ENCODE measurements around the gene ASTN2. TPM values are rescaled to one million over a fixed set of nuclear protein-coding genes. Genes with fewer than 3 reads are reported as not detected.
"Not testable (repeated sequence)": the region's sequence is repeated elsewhere in the genome, so short reads cannot be mapped to it uniquely, and the experiment has no call there.

The ASTN2 gene
- total RNA-seq, 2 donors from 2014 or later: 3.7 to 4.8 TPM

DNA sequence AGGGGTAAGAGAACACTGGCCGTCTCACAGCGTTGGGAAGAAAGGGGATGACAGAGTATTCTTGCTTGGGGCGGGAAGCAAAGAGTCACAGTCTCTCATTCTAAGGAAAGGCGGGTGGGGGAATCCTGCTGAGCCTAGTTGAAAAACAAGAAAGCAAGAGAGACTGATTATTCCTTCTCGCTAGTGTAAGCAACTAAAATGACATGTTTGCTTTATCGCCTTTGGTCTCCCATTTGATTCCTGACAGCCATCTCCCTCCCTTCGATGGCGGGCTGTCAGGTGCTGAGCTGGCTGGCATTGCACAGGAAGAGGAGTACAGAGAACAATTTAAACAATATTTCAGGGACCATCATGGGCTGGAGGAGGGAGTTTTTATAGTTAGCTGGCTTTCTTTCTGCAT is 331.3 kb downstream of the ASTN2 start:
- ATAC-seq (no peak), DNase-seq (no peak)
- no peaks in the 10 kb centered on the region for H3K36me3 Mint-ChIP-seq (ENCODE audit: low read depth)
- no peak overlapping the region for H3K4me3 Mint-ChIP-seq
- H3K4me1 Mint-ChIP-seq: no peaks in the 10 kb centered on the region
- no peak overlapping the region for H3K27ac Mint-ChIP-seq
- no peaks in the 10 kb centered on the region for H3K27me3 Mint-ChIP-seq
- H3K9me3 ChIP-seq (ENCODE audit: control insufficient read depth, low read length, poor library complexity, severe bottlenecking): no peaks in the 10 kb centered on the region

DNA sequence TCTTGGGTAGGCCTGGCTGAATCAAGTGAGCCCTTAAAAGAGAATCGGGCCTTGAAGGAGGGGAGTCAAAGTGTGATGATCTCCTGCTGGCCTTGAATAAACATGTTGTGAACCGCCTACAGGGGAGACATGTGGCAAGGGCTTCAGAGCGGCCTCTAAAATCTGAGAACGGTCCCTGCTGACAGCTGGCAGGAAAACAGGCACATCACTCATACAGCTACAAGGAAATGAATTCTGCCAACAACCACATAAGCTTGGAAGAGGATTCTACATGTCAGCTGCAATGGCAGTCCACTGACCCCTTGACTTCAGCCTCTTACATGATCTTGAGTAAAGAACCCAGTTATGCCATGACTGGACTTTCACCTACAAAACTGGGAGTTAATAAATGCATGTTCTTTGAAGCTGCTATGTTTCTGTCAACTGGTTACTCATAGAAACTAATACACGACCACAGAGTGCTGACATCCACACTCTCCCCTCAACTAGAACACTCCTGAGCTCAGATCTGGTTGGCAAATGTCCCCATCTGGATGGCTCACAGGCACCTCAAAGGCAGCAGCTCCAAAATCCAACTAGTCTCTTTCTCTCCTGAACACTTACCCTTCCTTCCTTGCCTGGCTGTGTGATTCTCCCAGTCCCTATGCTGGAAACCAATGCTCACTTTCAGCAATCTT is 333.1 kb downstream of the ASTN2 start:
- no peak overlapping the region for H3K27ac Mint-ChIP-seq
- no peaks in the 10 kb centered on the region for H3K9me3 ChIP-seq (ENCODE audit: control insufficient read depth, low read length, poor library complexity, severe bottlenecking)
- DNase-seq (no peak), ATAC-seq (no peak)
- no peaks in the 10 kb centered on the region for H3K36me3 Mint-ChIP-seq (ENCODE audit: low read depth)
- no peak overlapping the region for H3K4me3 Mint-ChIP-seq
- no peaks in the 10 kb centered on the region for H3K4me1 Mint-ChIP-seq
- no peaks in the 10 kb centered on the region for H3K27me3 Mint-ChIP-seq

DNA sequence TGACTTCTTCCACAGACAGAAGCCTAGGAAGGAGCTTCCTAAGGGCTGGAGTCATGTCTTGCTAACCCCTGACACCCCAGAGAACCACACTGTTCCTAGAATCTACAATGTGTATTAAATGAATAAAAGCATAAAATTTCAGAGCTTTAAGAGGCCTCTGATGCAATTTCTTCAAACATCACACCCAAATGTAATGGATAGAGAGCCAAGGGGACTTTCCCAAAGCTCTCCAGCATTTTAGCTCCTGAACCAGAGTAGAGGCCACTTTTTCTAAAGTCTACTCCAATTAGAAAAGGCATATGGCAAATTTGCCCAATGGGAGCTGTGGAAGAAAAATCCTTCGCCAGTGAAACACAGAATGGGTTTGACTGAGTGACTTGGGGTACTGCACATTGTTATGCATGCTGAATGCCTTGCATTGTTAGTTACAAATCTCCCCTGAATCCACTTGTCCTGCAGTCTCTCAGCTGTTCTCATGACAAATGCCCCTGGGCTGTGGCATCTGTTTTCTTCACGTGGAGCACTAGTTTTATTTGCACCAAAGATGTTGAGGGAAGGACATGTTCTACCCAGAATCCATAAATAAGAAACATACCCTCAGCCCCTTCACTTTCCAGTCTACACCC is 334.0 kb downstream of the ASTN2 start:
- Mint-ChIP-seq H3K27me3 (no peaks in the 10 kb centered on the region), H3K4me3 (no peak overlapping the region), H3K36me3 (ENCODE audit: low read depth) (no peaks in the 10 kb centered on the region), H3K27ac (no peak overlapping the region), H3K4me1 (no peaks in the 10 kb centered on the region)
- no peak for DNase-seq
- no peak for ATAC-seq
- no peaks in the 10 kb centered on the region for H3K9me3 ChIP-seq (ENCODE audit: control insufficient read depth, low read length, poor library complexity, severe bottlenecking)

DNA sequence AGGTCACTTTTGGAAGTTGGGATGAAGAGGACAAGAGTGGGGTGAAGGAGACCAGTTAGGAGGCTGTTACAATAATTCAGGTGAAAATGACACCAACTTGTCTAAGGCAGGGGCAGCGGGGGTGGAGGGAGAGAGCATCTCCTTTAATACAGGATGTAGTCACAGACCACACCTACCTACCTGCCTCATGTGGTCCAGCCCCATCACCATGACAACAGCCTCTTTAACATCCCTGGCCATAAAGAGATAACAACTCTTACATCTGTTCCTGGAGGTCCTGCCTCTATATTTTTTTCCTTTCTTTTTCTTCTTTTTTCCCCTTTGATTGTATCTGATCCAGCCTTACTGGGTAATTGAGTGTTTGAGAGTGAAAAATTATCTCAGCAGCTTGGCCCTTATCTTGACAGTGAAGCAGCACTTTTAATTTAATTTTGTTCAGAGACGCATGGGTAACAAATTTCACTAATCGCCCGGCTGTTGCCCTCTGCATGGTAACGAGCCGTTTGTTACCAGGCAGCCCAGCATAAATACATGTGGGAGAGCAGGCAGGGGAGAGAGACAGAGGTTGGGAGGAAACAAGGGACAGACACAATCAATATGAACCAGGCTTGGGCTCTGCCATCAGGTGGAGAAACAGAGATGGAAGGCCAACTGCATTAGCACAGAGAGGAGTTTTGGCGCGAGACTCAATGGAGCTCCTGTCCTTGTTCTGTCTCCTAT is 338.1 kb downstream of the ASTN2 start:
- ATAC-seq: no peak
- DNase-seq: no peak
- H3K27me3 Mint-ChIP-seq: no peaks in the 10 kb centered on the region
- H3K4me1 Mint-ChIP-seq: no peaks in the 10 kb centered on the region
- no peak overlapping the region for H3K4me3 Mint-ChIP-seq
- no peak overlapping the region for H3K27ac Mint-ChIP-seq
- no peaks in the 10 kb centered on the region for H3K9me3 ChIP-seq (ENCODE audit: control insufficient read depth, low read length, poor library complexity, severe bottlenecking)
- no peaks in the 10 kb centered on the region for H3K36me3 Mint-ChIP-seq (ENCODE audit: low read depth)

DNA sequence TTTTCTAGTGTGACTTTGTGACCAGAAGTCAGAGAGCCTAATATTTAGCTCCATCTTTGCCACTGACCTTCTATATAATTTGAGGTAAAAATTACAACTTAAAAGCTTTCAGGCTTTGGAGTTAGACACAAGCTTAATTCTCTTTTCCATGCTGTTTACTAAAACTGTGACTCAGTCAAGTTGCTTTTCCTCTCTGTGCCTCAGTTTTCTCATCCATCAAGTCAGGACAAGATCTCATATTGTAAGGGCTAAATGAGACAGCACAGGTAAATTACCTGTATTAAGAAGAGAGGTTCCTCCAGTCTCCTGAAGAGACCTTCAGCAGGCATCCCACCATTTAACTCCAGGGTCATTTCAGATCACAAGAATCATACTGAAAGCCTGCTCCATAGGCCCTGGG is 339.2 kb downstream of the ASTN2 start:
- no peaks in the 10 kb centered on the region for H3K9me3 ChIP-seq (ENCODE audit: control insufficient read depth, low read length, poor library complexity, severe bottlenecking)
- ATAC-seq (no peak), DNase-seq (no peak)
- no peak overlapping the region for H3K4me3 Mint-ChIP-seq
- no peaks in the 10 kb centered on the region for H3K27me3 Mint-ChIP-seq
- no peaks in the 10 kb centered on the region for H3K4me1 Mint-ChIP-seq
- H3K27ac Mint-ChIP-seq: no peak overlapping the region
- no peaks in the 10 kb centered on the region for H3K36me3 Mint-ChIP-seq (ENCODE audit: low read depth)

DNA sequence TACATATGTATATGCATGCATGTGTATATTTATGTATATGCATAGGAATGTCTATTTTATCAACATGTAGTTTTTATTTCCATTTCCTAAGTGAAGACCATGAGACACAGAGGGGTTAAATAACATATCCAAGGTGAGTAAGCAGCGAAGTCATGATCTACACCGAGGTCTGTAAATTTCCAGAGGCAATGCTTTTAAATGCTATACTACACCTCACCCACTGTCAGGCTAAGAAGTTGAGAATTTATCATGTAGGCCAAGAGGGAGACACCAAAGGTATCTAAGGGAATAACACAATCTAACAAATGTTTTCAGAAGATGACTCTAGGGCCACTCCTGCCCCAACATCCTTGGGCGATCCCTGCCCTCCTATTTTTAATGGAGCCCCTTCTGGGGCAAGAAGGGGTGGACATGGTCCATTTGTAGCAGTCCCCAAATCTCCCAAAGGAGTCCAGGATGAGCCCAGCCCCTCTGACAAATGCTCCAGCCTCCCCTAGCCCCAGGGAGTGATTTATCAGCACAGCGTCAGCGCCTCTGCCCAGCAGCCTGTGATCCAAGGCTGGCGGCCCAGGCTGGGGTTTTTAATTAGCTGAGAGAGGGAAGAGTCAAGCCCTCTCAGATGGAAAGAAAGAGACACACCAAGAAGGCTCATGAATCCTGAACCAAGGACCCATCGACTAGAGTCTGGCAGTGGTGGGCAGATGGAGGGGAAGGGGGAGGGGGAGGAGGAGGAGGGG is 339.9 kb downstream of the ASTN2 start:
- Mint-ChIP-seq H3K36me3 (ENCODE audit: low read depth) (no peaks in the 10 kb centered on the region), H3K27me3 (no peaks in the 10 kb centered on the region), H3K4me1 (no peaks in the 10 kb centered on the region), H3K4me3 (no peak overlapping the region), H3K27ac (no peak overlapping the region)
- ATAC-seq (no peak), DNase-seq (no peak)
- H3K9me3 ChIP-seq (ENCODE audit: control insufficient read depth, low read length, poor library complexity, severe bottlenecking): no peaks in the 10 kb centered on the region

DNA sequence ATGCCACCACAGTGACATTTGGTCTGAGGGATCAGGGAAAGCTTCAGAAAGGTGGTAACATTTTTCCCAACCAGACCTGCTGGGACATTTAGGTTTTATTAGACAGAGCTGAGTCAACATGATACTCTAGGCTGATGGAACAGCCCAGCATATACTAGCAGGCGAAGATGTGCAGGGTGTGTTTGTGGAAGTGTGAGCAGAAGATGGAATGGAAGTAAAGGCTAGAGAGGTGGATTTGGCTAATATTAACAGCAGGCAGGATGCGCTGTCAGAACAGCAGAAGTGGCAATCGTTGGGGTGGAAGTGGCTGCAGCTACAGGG is 340.6 kb downstream of the ASTN2 start:
- DNase-seq: no peak
- ATAC-seq: no peak
- H3K4me3 Mint-ChIP-seq: no peak overlapping the region
- H3K27ac Mint-ChIP-seq: no peak overlapping the region
- no peaks in the 10 kb centered on the region for H3K36me3 Mint-ChIP-seq (ENCODE audit: low read depth)
- H3K27me3 Mint-ChIP-seq: no peaks in the 10 kb centered on the region
- H3K4me1 Mint-ChIP-seq: no peaks in the 10 kb centered on the region
- no peaks in the 10 kb centered on the region for H3K9me3 ChIP-seq (ENCODE audit: control insufficient read depth, low read length, poor library complexity, severe bottlenecking)

DNA sequence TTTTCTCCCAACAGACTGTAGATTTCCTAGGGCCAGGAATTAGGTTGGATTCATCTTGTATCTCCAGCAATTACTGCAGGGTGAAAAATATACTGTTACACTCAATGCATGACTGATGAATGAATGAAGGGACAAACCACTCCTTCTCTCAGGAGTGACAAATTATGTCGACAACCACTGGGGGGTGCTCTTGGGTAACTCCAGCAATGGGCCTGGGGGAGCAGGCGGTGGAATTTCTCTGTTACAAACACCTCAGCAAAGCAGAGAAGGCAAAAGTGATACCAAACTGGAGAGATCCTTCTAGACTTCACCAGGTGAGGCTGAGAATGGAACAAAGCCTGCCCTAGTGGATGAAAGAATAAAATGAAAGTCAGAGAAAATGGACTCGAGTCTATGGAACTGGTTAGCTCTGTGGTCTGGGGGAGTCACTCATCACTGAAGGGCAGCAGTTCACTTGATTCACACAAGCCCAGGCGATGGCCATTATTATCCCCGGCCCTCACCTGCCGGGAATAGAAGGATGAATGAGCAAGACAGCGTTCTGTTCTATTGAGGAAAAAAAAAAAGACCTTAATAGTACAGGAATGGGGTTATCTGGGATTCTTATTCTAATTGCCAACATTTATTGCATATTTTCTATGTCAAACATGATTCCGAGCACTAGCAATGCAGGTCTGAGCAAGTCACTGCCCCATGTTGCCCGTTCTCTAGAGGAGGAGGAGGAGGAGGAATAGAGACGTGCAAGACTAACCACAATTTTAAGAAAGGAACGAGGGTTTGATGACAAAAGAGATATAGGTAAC is 341.1 kb downstream of the ASTN2 start:
- H3K27ac Mint-ChIP-seq: no peak overlapping the region
- H3K36me3 Mint-ChIP-seq (ENCODE audit: low read depth): no peaks in the 10 kb centered on the region
- ATAC-seq (no peak), DNase-seq (no peak)
- no peaks in the 10 kb centered on the region for H3K4me1 Mint-ChIP-seq
- H3K4me3 Mint-ChIP-seq: no peak overlapping the region
- no peaks in the 10 kb centered on the region for H3K9me3 ChIP-seq (ENCODE audit: control insufficient read depth, low read length, poor library complexity, severe bottlenecking)
- no peaks in the 10 kb centered on the region for H3K27me3 Mint-ChIP-seq

DNA sequence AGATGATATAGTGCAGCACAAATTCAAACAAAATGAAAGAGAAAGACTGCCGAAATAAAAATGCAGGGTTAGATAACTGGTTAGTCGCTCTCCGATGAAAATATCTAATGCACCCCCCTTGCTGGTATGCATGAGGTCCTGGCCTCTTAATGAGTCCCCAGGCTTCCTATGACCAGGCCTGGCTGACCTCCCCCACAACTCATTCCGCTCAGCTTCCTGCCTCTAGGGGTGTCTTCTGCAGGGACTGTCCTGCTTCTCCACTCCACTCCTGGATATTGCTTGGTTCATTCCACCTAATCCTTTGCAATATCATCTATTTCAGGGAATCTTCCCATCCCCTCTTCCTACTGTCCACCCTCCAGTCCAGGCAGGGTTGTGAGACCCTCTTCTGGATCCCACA is 341.8 kb downstream of the ASTN2 start:
- H3K4me3 Mint-ChIP-seq: no peak overlapping the region
- H3K4me1 Mint-ChIP-seq: no peaks in the 10 kb centered on the region
- no peak overlapping the region for H3K27ac Mint-ChIP-seq
- no peaks in the 10 kb centered on the region for H3K9me3 ChIP-seq (ENCODE audit: control insufficient read depth, low read length, poor library complexity, severe bottlenecking)
- no peak for ATAC-seq
- no peaks in the 10 kb centered on the region for H3K27me3 Mint-ChIP-seq
- no peak for DNase-seq
- H3K36me3 Mint-ChIP-seq (ENCODE audit: low read depth): no peaks in the 10 kb centered on the region

DNA sequence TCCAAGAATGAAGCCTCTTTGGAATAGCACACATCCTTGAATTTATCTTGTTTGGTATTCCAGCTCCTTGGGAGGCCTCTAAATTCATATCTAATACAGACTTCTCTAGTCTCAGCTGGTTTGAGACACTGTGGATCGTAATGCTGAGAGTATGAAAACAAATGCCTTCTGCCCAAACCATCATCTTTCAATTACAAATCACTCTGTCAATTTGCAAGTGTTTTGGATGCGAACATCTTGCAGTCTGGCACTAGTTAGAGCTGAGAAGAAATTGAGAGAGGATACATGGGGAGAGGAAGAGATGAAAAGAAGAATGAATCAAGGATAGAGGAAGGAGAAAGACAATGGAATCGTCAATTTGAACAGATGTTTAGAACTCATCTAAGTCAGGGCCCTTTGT is 342.6 kb downstream of the ASTN2 start:
- Mint-ChIP-seq H3K36me3 (ENCODE audit: low read depth) (no peaks in the 10 kb centered on the region), H3K27ac (no peak overlapping the region), H3K27me3 (no peaks in the 10 kb centered on the region), H3K4me1 (no peaks in the 10 kb centered on the region), H3K4me3 (no peak overlapping the region)
- DNase-seq (no peak), ATAC-seq (no peak)
- H3K9me3 ChIP-seq (ENCODE audit: control insufficient read depth, low read length, poor library complexity, severe bottlenecking): no peaks in the 10 kb centered on the region

DNA sequence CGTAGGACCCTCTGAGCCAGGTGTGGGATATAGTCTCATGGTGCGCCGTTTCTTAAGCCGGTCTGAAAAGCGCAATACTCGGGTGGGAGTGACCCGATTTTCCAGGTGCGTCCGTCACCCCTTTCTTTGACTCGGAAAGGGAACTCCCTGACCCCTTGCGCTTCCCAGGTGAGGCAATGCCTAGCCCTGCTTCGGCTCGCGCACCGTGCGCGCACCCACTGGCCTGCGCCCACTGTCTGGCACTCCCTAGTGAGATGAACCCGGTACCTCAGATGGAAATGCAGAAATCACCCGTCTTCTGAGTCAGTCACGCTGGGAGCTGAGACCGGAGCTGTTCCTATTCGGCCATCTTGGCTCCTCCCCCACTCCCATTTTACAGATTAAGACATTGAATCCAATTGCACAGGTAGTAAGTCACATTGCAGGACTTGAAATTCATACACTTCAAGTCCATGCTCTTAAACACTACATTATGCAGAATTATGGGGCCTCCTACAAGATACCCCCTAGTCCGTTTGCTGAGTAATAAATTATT is 343.1 kb downstream of the ASTN2 start:
- H3K27ac Mint-ChIP-seq; H3K4me3 Mint-ChIP-seq; H3K9me3 ChIP-seq (ENCODE audit: control insufficient read depth, low read length, poor library complexity, severe bottlenecking); H3K36me3 Mint-ChIP-seq (ENCODE audit: low read depth); ATAC-seq; H3K4me1 Mint-ChIP-seq; DNase-seq; H3K27me3 Mint-ChIP-seq: not testable (repeated sequence)

DNA sequence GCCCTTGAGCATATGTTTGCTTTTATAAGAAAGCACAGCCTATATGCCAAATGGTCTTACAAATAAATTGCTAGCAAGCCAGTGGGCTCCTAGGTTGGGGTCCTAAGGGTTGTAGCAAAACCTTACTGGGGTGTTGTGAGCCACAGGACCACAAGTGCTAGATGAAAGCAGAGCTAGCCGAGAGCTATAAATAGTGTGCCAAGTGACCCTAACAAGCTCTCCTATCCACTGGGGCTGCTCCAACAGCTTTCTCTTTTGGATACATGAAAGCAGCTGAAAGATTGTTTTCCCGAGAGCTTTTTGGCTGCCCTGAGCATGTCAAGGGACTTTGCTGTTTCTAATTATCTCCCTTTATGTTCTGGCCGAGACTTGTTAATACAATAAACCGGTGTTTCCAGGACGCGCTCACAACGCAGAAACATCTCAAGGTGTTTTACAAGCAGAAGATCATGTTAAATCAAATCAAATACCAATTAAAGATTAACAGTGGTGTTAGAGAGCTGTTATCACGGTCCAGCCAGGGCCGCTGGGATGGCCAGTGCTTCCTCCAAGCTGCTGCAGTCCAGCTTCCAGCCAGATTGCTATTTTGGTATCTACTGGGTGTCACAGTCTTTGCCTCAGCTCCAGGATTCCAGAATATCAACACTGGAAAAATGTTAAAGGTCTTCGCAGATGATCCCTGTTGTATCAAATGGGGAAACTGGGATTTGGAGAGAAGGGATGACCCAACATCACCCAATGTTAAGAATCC is 351.0 kb downstream of the ASTN2 start:
- DNase-seq (no peak), ATAC-seq (no peak)
- H3K4me3 Mint-ChIP-seq: no peak overlapping the region
- H3K27ac Mint-ChIP-seq: no peak overlapping the region
- H3K36me3 Mint-ChIP-seq (ENCODE audit: low read depth): no peaks in the 10 kb centered on the region
- no peaks in the 10 kb centered on the region for H3K4me1 Mint-ChIP-seq
- H3K27me3 Mint-ChIP-seq: no peaks in the 10 kb centered on the region
- no peaks in the 10 kb centered on the region for H3K9me3 ChIP-seq (ENCODE audit: control insufficient read depth, low read length, poor library complexity, severe bottlenecking)
